HEK293 (cell line): ENCODE results near the gene TCEANC2.

Experiments
- CTCF ChIA-PET: fragments of 350-600 bp; formaldehyde crosslinking; extraction: SDS; loops from one replicate; lab custom pipeline; 2021; ENCODE audit warnings: antibody characterized with exemption; lab: Yijun Ruan, JAX
- POLR2A ChIA-PET: fragments of 300-600 bp; formaldehyde crosslinking; extraction: SDS; loops from one replicate; lab custom pipeline; 2020; ENCODE audit warnings: antibody characterized with exemption, inconsistent platforms; lab: Yijun Ruan, JAX
- H3K27ac ChIP-seq: fragments of 200-500 bp; sonication (Bioruptor generic); 2 replicates; pipeline ENCODE4 v1.5.1; 2014; ENCODE audit warnings: low read depth, low read length, control low read depth, inconsistent platforms; ENCODE audit errors: extremely low read depth
- H3K36me3 ChIP-seq, 2 experiments: fragments of 200-500 bp in 1 of 2; sonication (Bioruptor generic) in 1 of 2; 1 replicate in 1 of 2; 2 replicates in 1 of 2; pipeline ENCODE4 v1.5.1; 2014 to 2017; ENCODE audit warnings: inconsistent platforms in 2 of 2, low read length in 2 of 2; ENCODE audit not compliant: control insufficient read depth in 2 of 2, insufficient read depth in 1 of 2
- H3K4me1 ChIP-seq: fragments of 200-500 bp; sonication (Bioruptor generic); 2 replicates; pipeline ENCODE4 v1.5.1; 2014; ENCODE audit warnings: mild to moderate bottlenecking, low read length, inconsistent platforms; ENCODE audit not compliant: control insufficient read depth, insufficient read depth
- H3K4me3 ChIP-seq: 2 replicates; pipeline ENCODE4 v1.5.1; 2011; ENCODE audit warnings: low read depth, mild to moderate bottlenecking, control low read depth, low read length, moderate library complexity
- H3K9me3 ChIP-seq: fragments of 200-500 bp; sonication (Bioruptor generic); 2 replicates; pipeline ENCODE4 v1.5.1; 2014; ENCODE audit warnings: low read depth, low read length, inconsistent platforms; ENCODE audit not compliant: control insufficient read depth, insufficient read depth
- GLIS1 ChIP-seq: fragments of 450-650 bp; formaldehyde crosslinking; IDR thresholded peaks from 2 replicates; pipeline ENCODE4 v1.5.1; 2016; ENCODE audit warnings: missing biosample characterization, missing genetic modification characterization
- HOXA7 ChIP-seq: sonication (generic); formaldehyde crosslinking; IDR thresholded peaks from 2 replicates; pipeline ENCODE4 v1.8.1; 2022; ENCODE audit warnings: missing genetic modification reagents, borderline replicate concordance
- KLF1 ChIP-seq: fragments of 450-650 bp; formaldehyde crosslinking; IDR thresholded peaks from 2 replicates; pipeline ENCODE4 v1.5.1; 2016; ENCODE audit warnings: missing biosample characterization, missing genetic modification characterization
- ZNF132 ChIP-seq: fragments of 450-650 bp; formaldehyde crosslinking; IDR thresholded peaks from 2 replicates; pipeline ENCODE4 v1.5.1; 2017; ENCODE audit warnings: missing biosample characterization, missing genetic modification characterization, borderline replicate concordance
- ZNF174 ChIP-seq: fragments of 450-650 bp; formaldehyde crosslinking; IDR thresholded peaks from 2 replicates; pipeline ENCODE4 v1.5.0; 2017; ENCODE audit warnings: missing biosample characterization, mild to moderate bottlenecking, missing genetic modification characterization
- ZNF214 ChIP-seq: fragments of 450-650 bp; formaldehyde crosslinking; IDR thresholded peaks from 2 replicates; pipeline ENCODE4 v1.5.1; 2017; ENCODE audit warnings: missing biosample characterization, mild to moderate bottlenecking, missing genetic modification characterization, borderline replicate concordance
- ZNF239 ChIP-seq: fragments of 450-650 bp; formaldehyde crosslinking; IDR thresholded peaks from 2 replicates; pipeline ENCODE4 v1.5.1; 2016; ENCODE audit warnings: missing biosample characterization, missing genetic modification characterization
- ZNF24 ChIP-seq: fragments of 450-650 bp; formaldehyde crosslinking; IDR thresholded peaks from 2 replicates; pipeline ENCODE4 v1.5.1; 2016; ENCODE audit warnings: missing biosample characterization, missing genetic modification characterization
- ZNF248 ChIP-seq: fragments of 450-650 bp; formaldehyde crosslinking; IDR thresholded peaks from 2 replicates; pipeline ENCODE4 v1.5.1; 2017; ENCODE audit warnings: missing biosample characterization, missing genetic modification characterization
- ZNF529 ChIP-seq: fragments of 450-650 bp; formaldehyde crosslinking; IDR thresholded peaks from 2 replicates; pipeline ENCODE4 v1.5.1; 2017; ENCODE audit warnings: missing genetic modification characterization, missing biosample characterization; ENCODE audit not compliant: insufficient replicate concordance
- ZNF530 ChIP-seq: fragments of 450-650 bp; formaldehyde crosslinking; IDR thresholded peaks from 2 replicates; pipeline ENCODE4 v1.5.1; 2016; ENCODE audit warnings: low read depth, missing biosample characterization, missing genetic modification characterization
- ZNF548 ChIP-seq: fragments of 450-650 bp; formaldehyde crosslinking; IDR thresholded peaks from 2 replicates; pipeline ENCODE4 v1.5.1; 2016; ENCODE audit warnings: missing biosample characterization, missing genetic modification characterization
- ZNF555 ChIP-seq: fragments of 450-650 bp; formaldehyde crosslinking; conservative IDR thresholded peaks from 2 replicates; pipeline ENCODE4 v1.5.1; 2017; ENCODE audit warnings: missing biosample characterization, mild to moderate bottlenecking, missing genetic modification characterization, inconsistent platforms
- ZNF670 ChIP-seq: fragments of 450-650 bp; formaldehyde crosslinking; IDR thresholded peaks from 2 replicates; pipeline ENCODE4 v1.5.1; 2016; ENCODE audit warnings: missing biosample characterization, missing genetic modification characterization, low read depth
- ZNF792 ChIP-seq: fragments of 450-650 bp; formaldehyde crosslinking; IDR thresholded peaks from 2 replicates; pipeline ENCODE4 v1.5.1; 2016; ENCODE audit warnings: missing biosample characterization, missing genetic modification characterization
- ZNF843 ChIP-seq: fragments of 450-650 bp; formaldehyde crosslinking; IDR thresholded peaks from 2 replicates; pipeline ENCODE4 v1.5.1; 2016; ENCODE audit warnings: missing biosample characterization, missing genetic modification characterization
- TF ChIP-seq, protein P1 (sequence below): fragments of 450-650 bp; formaldehyde crosslinking; IDR thresholded peaks from 2 replicates; pipeline ENCODE4 v1.5.1; 2017; ENCODE audit warnings: missing biosample characterization, missing genetic modification characterization
- TF ChIP-seq, protein P2 (sequence below): IDR thresholded peaks from 2 replicates; pipeline ENCODE4 v1.6.1; 2011; ENCODE audit warnings: mild to moderate bottlenecking, low read depth, low read length, borderline replicate concordance
- TF ChIP-seq, protein P3 (sequence below): fragments of 450-650 bp; formaldehyde crosslinking; IDR thresholded peaks from 2 replicates; pipeline ENCODE4 v1.5.1; 2016; ENCODE audit warnings: missing biosample characterization, missing genetic modification characterization
- TF ChIP-seq, protein P4 (sequence below): fragments of 450-650 bp; formaldehyde crosslinking; IDR thresholded peaks from 2 replicates; pipeline ENCODE4 v1.5.1; 2016; ENCODE audit warnings: missing biosample characterization, missing genetic modification characterization
- TF ChIP-seq, protein P5 (sequence below): fragments of 450-650 bp; formaldehyde crosslinking; IDR thresholded peaks from 2 replicates; pipeline ENCODE4 v1.5.1; 2016; ENCODE audit warnings: missing biosample characterization, missing genetic modification characterization

Gene TCEANC2

DNA sequence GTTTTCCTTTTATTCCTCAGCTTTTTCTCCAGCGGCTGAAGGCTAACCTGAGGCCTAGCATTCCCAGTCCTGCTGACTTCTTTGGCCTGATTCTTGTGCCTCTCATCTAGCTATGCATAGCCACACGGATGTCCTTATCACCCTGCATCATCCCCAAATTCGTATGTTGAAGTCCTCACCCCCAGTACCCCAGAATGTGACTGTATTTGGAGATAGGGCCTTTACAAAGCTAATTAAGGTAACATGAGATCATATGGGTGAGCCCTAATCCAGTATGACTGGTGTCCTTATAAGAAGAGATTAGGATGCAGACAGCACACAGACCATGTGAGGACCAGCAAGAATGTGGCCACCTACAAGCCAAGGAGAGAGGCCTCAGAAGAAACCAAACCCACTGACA, 54.7 kb downstream of the TCEANC2 start (continued):
- TF ChIP-seq ZNF214 (no peak), ZNF843 (tag by site-specific recombination) (no peak), ZNF24 (tag by site-specific recombination) (no peak), ZNF670 (no peak), ZNF548 (tag by site-specific recombination) (no peak)
- TF ChIP-seq, protein P1, sequence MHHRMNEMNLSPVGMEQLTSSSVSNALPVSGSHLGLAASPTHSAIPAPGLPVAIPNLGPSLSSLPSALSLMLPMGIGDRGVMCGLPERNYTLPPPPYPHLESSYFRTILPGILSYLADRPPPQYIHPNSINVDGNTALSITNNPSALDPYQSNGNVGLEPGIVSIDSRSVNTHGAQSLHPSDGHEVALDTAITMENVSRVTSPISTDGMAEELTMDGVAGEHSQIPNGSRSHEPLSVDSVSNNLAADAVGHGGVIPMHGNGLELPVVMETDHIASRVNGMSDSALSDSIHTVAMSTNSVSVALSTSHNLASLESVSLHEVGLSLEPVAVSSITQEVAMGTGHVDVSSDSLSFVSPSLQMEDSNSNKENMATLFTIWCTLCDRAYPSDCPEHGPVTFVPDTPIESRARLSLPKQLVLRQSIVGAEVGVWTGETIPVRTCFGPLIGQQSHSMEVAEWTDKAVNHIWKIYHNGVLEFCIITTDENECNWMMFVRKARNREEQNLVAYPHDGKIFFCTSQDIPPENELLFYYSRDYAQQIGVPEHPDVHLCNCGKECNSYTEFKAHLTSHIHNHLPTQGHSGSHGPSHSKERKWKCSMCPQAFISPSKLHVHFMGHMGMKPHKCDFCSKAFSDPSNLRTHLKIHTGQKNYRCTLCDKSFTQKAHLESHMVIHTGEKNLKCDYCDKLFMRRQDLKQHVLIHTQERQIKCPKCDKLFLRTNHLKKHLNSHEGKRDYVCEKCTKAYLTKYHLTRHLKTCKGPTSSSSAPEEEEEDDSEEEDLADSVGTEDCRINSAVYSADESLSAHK (tag by site-specific recombination) = no peak
- TF ChIP-seq, protein P2, sequence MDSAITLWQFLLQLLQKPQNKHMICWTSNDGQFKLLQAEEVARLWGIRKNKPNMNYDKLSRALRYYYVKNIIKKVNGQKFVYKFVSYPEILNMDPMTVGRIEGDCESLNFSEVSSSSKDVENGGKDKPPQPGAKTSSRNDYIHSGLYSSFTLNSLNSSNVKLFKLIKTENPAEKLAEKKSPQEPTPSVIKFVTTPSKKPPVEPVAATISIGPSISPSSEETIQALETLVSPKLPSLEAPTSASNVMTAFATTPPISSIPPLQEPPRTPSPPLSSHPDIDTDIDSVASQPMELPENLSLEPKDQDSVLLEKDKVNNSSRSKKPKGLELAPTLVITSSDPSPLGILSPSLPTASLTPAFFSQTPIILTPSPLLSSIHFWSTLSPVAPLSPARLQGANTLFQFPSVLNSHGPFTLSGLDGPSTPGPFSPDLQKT = no peak
- TF ChIP-seq, all 188 proteins: peak for 0

DNA sequence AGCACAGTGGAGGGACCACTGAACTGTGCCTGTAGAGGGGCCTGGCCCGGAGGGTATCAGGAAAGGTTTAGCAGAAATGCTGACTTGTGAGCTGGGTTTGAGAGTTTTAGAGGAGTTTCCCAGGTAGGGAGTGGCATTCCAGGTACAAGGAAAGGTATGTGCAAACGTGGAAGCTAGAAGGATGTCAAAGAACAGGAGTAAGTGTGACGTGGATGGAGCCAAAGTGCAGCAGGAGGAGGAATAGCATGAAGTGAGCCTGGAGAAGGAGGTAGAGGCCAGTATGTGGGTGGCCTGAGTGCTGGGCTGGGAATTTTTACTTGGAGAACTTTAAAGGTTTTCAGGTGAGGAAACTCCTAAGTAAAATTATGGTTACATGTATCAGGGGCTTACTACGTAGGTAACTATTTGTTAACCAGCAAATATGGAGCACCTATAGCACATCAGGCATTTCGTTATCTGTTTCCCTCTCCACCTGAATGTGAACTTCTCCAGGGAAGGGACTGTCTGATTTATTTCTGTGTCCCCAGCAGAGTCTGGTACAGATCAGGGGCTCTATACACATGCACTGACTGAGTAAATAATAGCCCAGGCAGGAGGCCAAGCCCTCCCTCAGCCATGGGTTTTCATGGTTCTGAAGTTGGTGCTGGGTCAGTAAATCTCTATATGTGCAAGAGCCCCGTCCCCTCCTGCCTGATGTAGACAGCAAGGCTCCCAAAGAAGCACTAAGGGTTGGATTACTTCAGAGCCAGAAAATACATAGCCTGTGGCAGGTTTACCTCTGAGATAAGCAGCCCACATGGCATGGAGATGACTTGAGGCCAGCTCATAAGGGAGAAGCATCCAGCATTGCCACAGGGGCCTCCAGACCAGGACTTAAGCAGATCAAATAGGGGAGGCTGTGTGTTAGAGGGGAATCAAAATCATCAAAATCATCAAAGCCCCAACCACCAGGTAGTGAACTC, 56.0 kb downstream of the TCEANC2 start:
- Histone ChIP-seq H3K4me3 (no peak overlapping the region), H3K4me1 (no peaks in the 10 kb centered on the region), H3K36me3 (no peaks in the 10 kb centered on the region), H3K9me3 (no peaks in the 10 kb centered on the region), H3K27ac (no peak overlapping the region)
- TF ChIP-seq GLIS1 = peak; percentile 40; the same call in 1 of the 2 replicates
- no peak for TF ChIP-seq HOXA7 (CRISPR knock-in tag)
- POLR2A ChIA-PET = no interaction called here
- CTCF ChIA-PET = interaction anchor here (0.6 to 1.6 kb wide), 2 partner anchors 27 to 377 kb away, joined by 4 read pairs; no protein-coding TSS in a partner anchor

DNA sequence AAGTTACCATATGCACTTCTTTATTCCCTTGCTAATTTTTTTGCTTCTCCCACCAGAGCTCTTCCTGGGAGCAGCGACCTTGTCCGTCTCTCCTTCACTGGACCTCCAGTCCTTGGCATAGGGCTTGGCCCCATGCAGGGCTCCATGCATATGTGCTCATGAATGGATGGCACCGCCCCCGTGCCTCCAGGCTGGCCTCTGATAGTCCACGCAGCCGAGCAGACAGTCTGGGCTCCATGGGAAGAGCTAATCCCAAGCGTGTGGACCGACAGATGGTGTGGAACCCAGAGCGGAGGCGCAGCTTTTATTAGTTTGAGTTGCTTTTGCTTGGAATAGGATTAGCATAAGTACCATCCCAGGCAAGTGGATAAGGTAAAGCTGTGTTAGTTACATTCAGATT, 57.6 kb downstream of the TCEANC2 start:
- CTCF ChIA-PET = interaction anchor here (1.0 kb wide), 1 partner anchor 10 kb away, joined by 3 read pairs; no protein-coding TSS in a partner anchor
- POLR2A ChIA-PET = no interaction called here
- Histone ChIP-seq H3K4me3 (no peak overlapping the region), H3K9me3 (no peaks in the 10 kb centered on the region), H3K4me1 (no peaks in the 10 kb centered on the region), H3K36me3 (no peaks in the 10 kb centered on the region), H3K27ac (no peak overlapping the region)
- TF ChIP-seq ZNF555 (tag by site-specific recombination) = no peak
- TF ChIP-seq, protein P3, sequence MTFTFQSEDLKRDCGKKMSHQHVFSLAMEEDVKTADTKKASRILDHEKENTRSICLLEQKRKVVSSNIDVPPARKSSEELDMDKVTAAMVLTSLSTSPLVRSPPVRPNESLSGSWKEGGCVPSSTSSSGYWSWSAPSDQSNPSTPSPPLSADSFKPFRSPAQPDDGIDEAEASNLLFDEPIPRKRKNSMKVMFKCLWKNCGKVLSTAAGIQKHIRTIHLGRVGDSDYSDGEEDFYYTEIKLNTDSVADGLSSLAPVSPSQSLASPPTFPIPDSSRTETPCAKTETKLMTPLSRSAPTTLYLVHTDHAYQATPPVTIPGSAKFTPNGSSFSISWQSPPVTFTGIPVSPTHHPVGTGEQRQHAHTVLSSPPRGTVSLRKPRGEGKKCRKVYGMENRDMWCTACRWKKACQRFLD = no peak
- no peak for TF ChIP-seq ZNF132
- TF ChIP-seq ZNF530 (tag by site-specific recombination) = no peak
- no peak for TF ChIP-seq ZNF174 (tag by site-specific recombination)
- no peak for TF ChIP-seq ZNF239 (tag by site-specific recombination)
- TF ChIP-seq ZNF248 (tag by site-specific recombination) = no peak
- no peak for TF ChIP-seq ZNF792 (tag by site-specific recombination)
- no peak for TF ChIP-seq ZNF529 (tag by site-specific recombination)
- TF ChIP-seq, protein P4, sequence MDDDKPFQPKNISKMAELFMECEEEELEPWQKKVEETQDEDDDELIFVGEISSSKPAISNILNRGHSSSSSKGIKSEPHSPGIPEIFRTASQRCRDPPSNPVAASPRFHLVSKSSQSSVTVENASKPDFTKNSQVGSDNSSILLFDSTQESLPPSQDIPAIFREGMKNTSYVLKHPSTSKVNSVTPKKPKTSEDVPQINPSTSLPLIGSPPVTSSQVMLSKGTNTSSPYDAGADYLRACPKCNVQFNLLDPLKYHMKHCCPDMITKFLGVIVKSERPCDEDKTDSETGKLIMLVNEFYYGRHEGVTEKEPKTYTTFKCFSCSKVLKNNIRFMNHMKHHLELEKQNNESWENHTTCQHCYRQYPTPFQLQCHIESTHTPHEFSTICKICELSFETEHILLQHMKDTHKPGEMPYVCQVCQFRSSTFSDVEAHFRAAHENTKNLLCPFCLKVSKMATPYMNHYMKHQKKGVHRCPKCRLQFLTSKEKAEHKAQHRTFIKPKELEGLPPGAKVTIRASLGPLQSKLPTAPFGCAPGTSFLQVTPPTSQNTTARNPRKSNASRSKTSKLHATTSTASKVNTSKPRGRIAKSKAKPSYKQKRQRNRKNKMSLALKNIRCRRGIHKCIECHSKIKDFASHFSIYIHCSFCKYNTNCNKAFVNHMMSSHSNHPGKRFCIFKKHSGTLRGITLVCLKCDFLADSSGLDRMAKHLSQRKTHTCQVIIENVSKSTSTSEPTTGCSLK (tag by site-specific recombination) = no peak
- TF ChIP-seq, protein P5, sequence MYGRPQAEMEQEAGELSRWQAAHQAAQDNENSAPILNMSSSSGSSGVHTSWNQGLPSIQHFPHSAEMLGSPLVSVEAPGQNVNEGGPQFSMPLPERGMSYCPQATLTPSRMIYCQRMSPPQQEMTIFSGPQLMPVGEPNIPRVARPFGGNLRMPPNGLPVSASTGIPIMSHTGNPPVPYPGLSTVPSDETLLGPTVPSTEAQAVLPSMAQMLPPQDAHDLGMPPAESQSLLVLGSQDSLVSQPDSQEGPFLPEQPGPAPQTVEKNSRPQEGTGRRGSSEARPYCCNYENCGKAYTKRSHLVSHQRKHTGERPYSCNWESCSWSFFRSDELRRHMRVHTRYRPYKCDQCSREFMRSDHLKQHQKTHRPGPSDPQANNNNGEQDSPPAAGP (tag by site-specific recombination) = no peak
- TF ChIP-seq KLF1 = no peak
